Endodermal cell (in vitro differentiated cells): Measurements from ENCODE around the gene FIS1. TPM values are rescaled to one million over a fixed set of nuclear protein-coding genes. Genes with fewer than 3 reads are reported as not detected.
"Not testable (repeated sequence)": the region's sequence is repeated elsewhere in the genome, so short reads cannot be mapped to it uniquely, and the experiment has no call there.

Experiments
- DNase-seq: peaks from one replicate; pipeline ENCODE4 v3.0.0-alpha.2; 2017
- H3K27ac ChIP-seq: 2 replicates; pipeline ENCODE4 v1.5.1; 2013; ENCODE audit warnings: mild to moderate bottlenecking, low read depth, low read length, moderate library complexity
- H3K27me3 ChIP-seq: 2 replicates; pipeline ENCODE4 v1.6.1; 2013; ENCODE audit warnings: mild to moderate bottlenecking, low read length, moderate library complexity; ENCODE audit not compliant: insufficient read depth, control insufficient read depth, poor library complexity, severe bottlenecking
- H3K36me3 ChIP-seq: 2 replicates; pipeline ENCODE4 v1.7.0; 2013; ENCODE audit warnings: mild to moderate bottlenecking, low read length, moderate library complexity; ENCODE audit not compliant: control insufficient read depth, insufficient read depth
- H3K4me1 ChIP-seq: one replicate; pipeline ENCODE4 v1.7.0; 2013; ENCODE audit warnings: low read length; ENCODE audit not compliant: control insufficient read depth, insufficient read depth
- H3K4me3 ChIP-seq: 2 replicates; pipeline ENCODE4 v1.5.1; 2013; ENCODE audit warnings: mild to moderate bottlenecking, low read length, moderate library complexity
- H3K9ac ChIP-seq: 2 replicates; pipeline ENCODE4 v1.6.1; 2013; ENCODE audit warnings: mild to moderate bottlenecking, low read length, moderate library complexity; ENCODE audit not compliant: poor library complexity, severe bottlenecking; ENCODE audit errors: extremely low read depth
- H3K9me3 ChIP-seq: 2 replicates; pipeline ENCODE4 v1.6.1; 2013; ENCODE audit warnings: mild to moderate bottlenecking, low read length, moderate library complexity; ENCODE audit not compliant: control insufficient read depth
- H3K27ac Mint-ChIP-seq: 2 replicates; pipeline ENCODE4 v1.8.0; 2020; ENCODE audit warnings: mixed read lengths
- H3K27me3 Mint-ChIP-seq: 2 replicates; pipeline ENCODE4 v1.8.0; 2021; ENCODE audit warnings: mild to moderate bottlenecking, mixed read lengths; ENCODE audit not compliant: insufficient read depth
- H3K36me3 Mint-ChIP-seq: 2 replicates; pipeline ENCODE4 v1.8.0; 2020; ENCODE audit warnings: low read depth, mixed read lengths
- H3K4me1 Mint-ChIP-seq: 2 replicates; pipeline ENCODE4 v1.8.0; 2020; ENCODE audit warnings: mixed read lengths
- H3K4me3 Mint-ChIP-seq: 2 replicates; pipeline ENCODE4 v1.8.0; 2020; ENCODE audit warnings: mild to moderate bottlenecking, moderate library complexity, mixed read lengths
- H3K9me3 Mint-ChIP-seq: 2 replicates; pipeline ENCODE4 v1.8.0; 2020; ENCODE audit warnings: mild to moderate bottlenecking, mixed read lengths
- whole genome bisulfite sequencing, 2 experiments: methylation state at CpG; one replicate each; pipeline versions ENCODE4 v1.1.5 to v1.1.7; 2013; ENCODE audit warnings: missing lambda C conversion rate in 2 of 2, mixed read lengths in 1 of 2; ENCODE audit not compliant: insufficient coverage in 1 of 2, insufficient read length in 1 of 2; 5-methylcytosine and 5-hydroxymethylcytosine counted together
- total RNA-seq, 2 donors: library from RNA; stranded (reverse); fragmentation: NEBNext Ultra II Directional in 1 of 2; extraction: Animal tissue kit (Norgen Biotek cat#: 25700) in 1 of 2; gene quantifications; 2 replicates in 1 of 2; 3 replicates in 1 of 2; pipeline ENCODE4 v1.2.1, GENCODE V29; 2021
- TF ChIP-seq, protein P1 (sequence below): fragments of 200-600 bp; sonication (generic); conservative IDR thresholded peaks from 2 replicates; pipeline ENCODE4 v1.5.0; 2021; ENCODE audit warnings: antibody characterized with exemption, mild to moderate bottlenecking

The FIS1 gene
- total RNA-seq, 2 donors from 2014 or later = 99.9 to 102 TPM

DNA sequence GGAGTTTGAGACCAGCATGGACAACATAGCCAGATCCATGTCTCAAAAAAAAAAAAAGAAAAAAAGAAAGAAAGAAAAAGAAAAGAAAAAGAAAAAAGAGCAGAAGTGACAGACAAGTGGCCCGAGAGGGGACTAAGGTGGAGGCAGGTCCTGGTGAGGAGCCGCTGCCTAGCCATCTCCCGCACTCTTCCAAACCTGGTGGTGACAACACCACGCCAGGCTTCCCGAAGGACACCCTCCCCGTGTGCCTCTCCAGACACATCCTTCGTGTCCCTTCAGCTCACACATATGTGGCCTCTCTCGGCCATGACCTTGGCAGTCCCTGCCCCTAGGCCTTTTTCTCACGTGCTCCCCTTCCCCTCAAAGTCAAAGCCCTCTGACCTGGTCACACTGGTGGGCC, 40.3 kb upstream of the FIS1 start:
- no peak overlapping the region for H3K27ac Mint-ChIP-seq
- no peaks in the 10 kb centered on the region for H3K36me3 ChIP-seq
- no peaks in the 10 kb centered on the region for H3K36me3 Mint-ChIP-seq
- peaks cover 5% of the 10 kb centered on the region for H3K27me3 Mint-ChIP-seq
- no peaks in the 10 kb centered on the region for H3K9me3 ChIP-seq
- H3K9me3 Mint-ChIP-seq = no peaks in the 10 kb centered on the region
- no peak overlapping the region for H3K4me3 Mint-ChIP-seq
- no peak overlapping the region for H3K9ac ChIP-seq
- peaks cover 7% of the 10 kb centered on the region for H3K4me1 Mint-ChIP-seq
- no peak overlapping the region for H3K27ac ChIP-seq
- H3K4me1 ChIP-seq = no peaks in the 10 kb centered on the region
- H3K4me3 ChIP-seq = no peak overlapping the region
- no peaks in the 10 kb centered on the region for H3K27me3 ChIP-seq
- no peak for DNase-seq
- 91 to 98% methylated on average over 8 to 9 of the region's 9 CpGs for WGBS, 2 experiments
- TF ChIP-seq, protein P1, sequence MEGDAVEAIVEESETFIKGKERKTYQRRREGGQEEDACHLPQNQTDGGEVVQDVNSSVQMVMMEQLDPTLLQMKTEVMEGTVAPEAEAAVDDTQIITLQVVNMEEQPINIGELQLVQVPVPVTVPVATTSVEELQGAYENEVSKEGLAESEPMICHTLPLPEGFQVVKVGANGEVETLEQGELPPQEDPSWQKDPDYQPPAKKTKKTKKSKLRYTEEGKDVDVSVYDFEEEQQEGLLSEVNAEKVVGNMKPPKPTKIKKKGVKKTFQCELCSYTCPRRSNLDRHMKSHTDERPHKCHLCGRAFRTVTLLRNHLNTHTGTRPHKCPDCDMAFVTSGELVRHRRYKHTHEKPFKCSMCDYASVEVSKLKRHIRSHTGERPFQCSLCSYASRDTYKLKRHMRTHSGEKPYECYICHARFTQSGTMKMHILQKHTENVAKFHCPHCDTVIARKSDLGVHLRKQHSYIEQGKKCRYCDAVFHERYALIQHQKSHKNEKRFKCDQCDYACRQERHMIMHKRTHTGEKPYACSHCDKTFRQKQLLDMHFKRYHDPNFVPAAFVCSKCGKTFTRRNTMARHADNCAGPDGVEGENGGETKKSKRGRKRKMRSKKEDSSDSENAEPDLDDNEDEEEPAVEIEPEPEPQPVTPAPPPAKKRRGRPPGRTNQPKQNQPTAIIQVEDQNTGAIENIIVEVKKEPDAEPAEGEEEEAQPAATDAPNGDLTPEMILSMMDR = no peak

DNA sequence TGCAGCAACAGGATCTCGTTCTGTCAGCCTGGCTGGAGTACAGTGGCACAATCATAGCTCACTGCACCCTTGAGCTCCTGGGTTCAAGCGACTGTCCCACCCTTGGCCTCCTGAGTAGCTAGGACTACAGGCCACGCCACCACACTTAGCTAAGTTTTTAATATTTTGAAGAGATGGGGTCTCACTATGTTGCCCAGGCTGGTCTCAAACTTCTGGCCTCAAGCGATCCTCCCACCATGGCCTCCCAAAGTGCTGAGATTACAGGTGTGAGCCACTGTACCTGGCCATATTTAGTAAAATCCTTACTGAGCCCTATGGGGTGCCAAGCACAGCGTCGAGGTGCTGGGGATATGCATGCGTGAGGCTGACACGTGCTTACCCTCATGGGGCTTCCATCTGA, 36.0 kb upstream of the FIS1 start:
- 90 to 94% methylated on average over 7 to 8 of the region's 8 CpGs for WGBS, 2 experiments
- H3K27me3 Mint-ChIP-seq = not testable (repeated sequence)

DNA sequence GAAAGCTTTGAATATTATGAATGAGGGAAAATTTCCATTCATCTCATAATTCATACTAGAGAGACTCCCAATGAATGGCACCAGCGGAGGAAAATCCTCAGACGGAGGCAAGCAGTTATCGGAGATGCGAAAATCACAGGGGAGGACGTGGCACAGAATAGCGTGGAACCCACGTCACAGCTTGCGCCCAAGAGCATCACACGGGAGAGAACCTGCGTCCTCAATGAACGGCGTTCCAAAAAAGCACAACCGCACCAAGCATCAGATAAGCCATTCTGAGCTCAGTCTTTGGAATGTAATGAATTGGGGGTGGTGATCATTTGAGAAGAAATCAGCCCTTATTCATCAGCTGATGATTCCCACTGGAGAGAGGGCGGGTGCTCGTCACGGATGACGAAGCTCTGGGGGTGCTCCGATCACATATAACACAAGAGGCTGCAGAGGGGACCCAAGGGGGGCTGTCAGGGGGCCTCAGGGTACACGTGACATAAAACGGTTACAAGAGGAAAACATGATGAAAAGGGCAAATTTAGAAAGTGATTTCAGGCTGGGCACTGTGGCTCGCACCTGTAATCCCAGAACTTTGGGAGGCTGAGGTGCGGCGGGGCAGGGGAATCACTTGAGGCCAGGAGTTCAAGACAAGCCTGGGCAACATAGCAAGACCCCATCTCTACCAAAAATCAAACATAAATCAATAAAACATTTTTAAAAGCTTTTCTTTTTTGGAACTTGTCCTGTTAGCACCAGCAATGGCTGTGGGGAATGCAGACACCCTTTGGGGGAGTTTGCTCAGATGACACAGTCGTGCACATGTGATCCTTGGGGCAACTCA, 33.8 kb upstream of the FIS1 start:
- H3K4me1 Mint-ChIP-seq = peaks cover 3% of the 10 kb centered on the region
- no peaks in the 10 kb centered on the region for H3K9me3 Mint-ChIP-seq
- H3K27me3 Mint-ChIP-seq = peaks cover 2% of the 10 kb centered on the region
- no peak overlapping the region for H3K27ac Mint-ChIP-seq
- H3K9ac ChIP-seq = no peak overlapping the region
- H3K36me3 ChIP-seq = no peaks in the 10 kb centered on the region
- no peak overlapping the region for H3K27ac ChIP-seq
- H3K4me3 ChIP-seq = no peak overlapping the region
- H3K36me3 Mint-ChIP-seq = no peaks in the 10 kb centered on the region
- H3K4me1 ChIP-seq = no peaks in the 10 kb centered on the region
- TF ChIP-seq, protein P1 = no peak
- no peaks in the 10 kb centered on the region for H3K27me3 ChIP-seq
- no peaks in the 10 kb centered on the region for H3K9me3 ChIP-seq
- no peak overlapping the region for H3K4me3 Mint-ChIP-seq
- WGBS, 2 experiments = 92 to 95% methylated on average over 15 to 24 of the region's 24 CpGs
- no peak for DNase-seq

More for the DNA sequence above, 36.0 kb upstream of the FIS1 start:
- H3K9me3 Mint-ChIP-seq, DNase-seq, H3K4me3 ChIP-seq, H3K36me3 ChIP-seq, H3K27me3 ChIP-seq, H3K27ac Mint-ChIP-seq, H3K9ac ChIP-seq, H3K36me3 Mint-ChIP-seq, H3K27ac ChIP-seq, H3K9me3 ChIP-seq, H3K4me3 Mint-ChIP-seq, H3K4me1 Mint-ChIP-seq, H3K4me1 ChIP-seq: not testable (repeated sequence)
